ENCODE results near the gene SH3RF3.
"Not testable (repeated sequence)": the region's sequence is repeated elsewhere in the genome, so short reads cannot be mapped to it uniquely, and the experiment has no call there.

Gene SH3RF3

GRCh38 chr2:109217362-109218086, 88.5 kb downstream of the SH3RF3 start:
- DNase-seq (ENCODE audit: low read depth), result no peak

GRCh38 chr2:109218087-109218791, 89.2 kb downstream of the SH3RF3 start:
- no peak for DNase-seq (ENCODE audit: low read depth)

- DNase-seq (ENCODE audit: low read depth), result no peak
Measured at GRCh38 chr2:109218792-109219126, 89.8 kb downstream of the SH3RF3 start.

GRCh38 chr2:109220860-109221259, 91.9 kb downstream of the SH3RF3 start:
- no peak for DNase-seq (ENCODE audit: low read depth)

GRCh38 chr2:109221316-109221715, 92.3 kb downstream of the SH3RF3 start:
- not testable (repeated sequence) for DNase-seq (ENCODE audit: low read depth)

GRCh38 chr2:109222422-109222821, 93.4 kb downstream of the SH3RF3 start:
- DNase-seq (ENCODE audit: low read depth), result no peak

- no peak for DNase-seq (ENCODE audit: low read depth)
Measured at GRCh38 chr2:109222825-109223471, 93.9 kb downstream of the SH3RF3 start.

- no peak for DNase-seq (ENCODE audit: low read depth)
Measured at GRCh38 chr2:109223490-109223889, 94.5 kb downstream of the SH3RF3 start.

- not testable (repeated sequence) for DNase-seq (ENCODE audit: low read depth)
Measured at GRCh38 chr2:109224341-109224740, 95.3 kb downstream of the SH3RF3 start.

- DNase-seq (ENCODE audit: low read depth), result no peak
Measured at GRCh38 chr2:109225170-109225782, 96.3 kb downstream of the SH3RF3 start.

GRCh38 chr2:109226128-109226527, 97.1 kb downstream of the SH3RF3 start:
- no peak for DNase-seq (ENCODE audit: low read depth)

- no peak for DNase-seq (ENCODE audit: low read depth)
Measured at GRCh38 chr2:109226622-109227021, 97.6 kb downstream of the SH3RF3 start.

- no peak for DNase-seq (ENCODE audit: low read depth)
Measured at GRCh38 chr2:109229094-109229675, 100.2 kb downstream of the SH3RF3 start.

- no peak for DNase-seq (ENCODE audit: low read depth)
Measured at GRCh38 chr2:109230941-109231420, 102.0 kb downstream of the SH3RF3 start.

- no peak for DNase-seq (ENCODE audit: low read depth)
Measured at GRCh38 chr2:109231428-109231827, 102.4 kb downstream of the SH3RF3 start.

GRCh38 chr2:109231996-109232705, 103.1 kb downstream of the SH3RF3 start:
- DNase-seq (ENCODE audit: low read depth), result no peak

GRCh38 chr2:109232909-109233308, 103.9 kb downstream of the SH3RF3 start:
- no peak for DNase-seq (ENCODE audit: low read depth)

- DNase-seq (ENCODE audit: low read depth), result no peak
Measured at GRCh38 chr2:109233643-109234042, 104.6 kb downstream of the SH3RF3 start.

GRCh38 chr2:109234355-109234754, 105.3 kb downstream of the SH3RF3 start:
- DNase-seq (ENCODE audit: low read depth), result no peak

- DNase-seq (ENCODE audit: low read depth), result no peak
Measured at GRCh38 chr2:109236147-109236546, 107.1 kb downstream of the SH3RF3 start.

- no peak for DNase-seq (ENCODE audit: low read depth)
Measured at GRCh38 chr2:109237792-109238191, 108.8 kb downstream of the SH3RF3 start.
